Transverse colon (tissue), 4 donors: ENCODE measurements around the gene KRT12.

Experiments used
- CTCF ChIP-seq, 5 experiments: fragments of 200-600 bp in 3 of 5; fragments of 450-650 bp in 2 of 5; sonication (generic) in 3 of 5; IDR thresholded peaks; 1 replicate in 2 of 5; 2 replicates in 3 of 5; pipeline ENCODE4 v1.5.1; 2016 to 2017; ENCODE audit warnings: antibody characterized with exemption in 5 of 5, inconsistent platforms in 3 of 5, mild to moderate bottlenecking in 2 of 5, moderate library complexity in 1 of 5
- EP300 ChIP-seq: sonication (generic); formaldehyde crosslinking; IDR thresholded peaks from one replicate; pipeline ENCODE4 v1.6.1; 2017; ENCODE audit warnings: antibody characterized with exemption, low read depth
- POLR2A ChIP-seq: fragments of 450-650 bp; IDR thresholded peaks from one replicate; pipeline ENCODE4 v1.6.1; 2016; ENCODE audit warnings: antibody characterized with exemption, mild to moderate bottlenecking, moderate library complexity
- POLR2AphosphoS5 ChIP-seq, 3 donors: sonication (generic); formaldehyde crosslinking; IDR thresholded peaks; one replicate each; pipeline ENCODE4 v1.6.1; 2016; ENCODE audit warnings: antibody characterized with exemption in 3 of 3

GRCh38 chr17:40914075-40914855, 47.2 kb upstream of the KRT12 start:
- TF ChIP-seq POLR2A (no peak), CTCF (IDR thresholded peaks at IDR 0.05) (no peak), POLR2AphosphoS5 (IDR thresholded peaks at IDR 0.05) (no peak), EP300 (no peak)
